GM18498 (cell line): ENCODE results near the gene NPAS3.

Experiments used
- ATAC-seq: cut with Tn5 transposase; IDR thresholded peaks from one replicate; pipeline ENCODE4 v1.9.1; 2021; ENCODE audit warnings: mild to moderate bottlenecking, moderate library complexity; ENCODE audit not compliant: unreplicated experiment

The NPAS3 gene

DNA sequence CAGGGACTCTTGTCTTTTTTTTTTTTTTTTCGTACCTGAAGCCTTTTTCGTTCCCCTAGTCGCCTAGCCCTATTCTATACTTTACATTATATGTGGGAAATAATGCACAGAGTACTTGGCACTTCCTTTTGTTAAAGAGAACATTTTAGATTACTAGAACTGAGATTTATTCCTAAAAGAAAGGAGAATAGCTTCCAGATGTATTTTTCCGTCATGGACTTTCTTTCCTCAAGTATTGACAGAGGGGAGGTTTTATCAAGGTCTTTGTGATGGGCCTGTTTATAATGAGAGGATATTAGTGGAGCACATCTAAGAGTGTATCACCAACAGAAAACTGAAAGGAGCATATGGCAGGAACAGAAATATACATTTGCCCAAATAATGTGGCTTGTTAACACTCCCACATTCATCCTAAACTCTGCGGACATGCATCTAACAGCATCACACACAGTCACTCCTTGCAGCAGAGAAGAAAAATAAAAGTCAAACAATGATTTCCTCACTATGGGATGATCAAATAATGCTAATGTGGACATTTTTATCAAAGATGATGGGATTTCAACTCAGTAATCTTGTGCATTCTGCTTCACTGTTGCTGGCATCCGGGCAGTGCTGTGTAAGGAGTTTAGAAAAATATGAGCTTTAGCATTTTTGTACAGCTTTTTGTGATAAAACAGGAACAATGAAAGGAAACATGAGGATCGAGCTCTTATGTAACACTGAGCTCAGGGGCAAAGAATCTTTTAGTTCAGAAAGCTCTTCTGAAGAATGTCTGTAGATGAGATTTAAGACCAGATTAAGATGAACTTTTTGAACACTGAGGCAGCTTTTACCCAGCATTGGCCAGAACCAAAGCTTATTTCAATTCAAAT, 829.1 kb downstream of the NPAS3 start:
- no peak for ATAC-seq

DNA sequence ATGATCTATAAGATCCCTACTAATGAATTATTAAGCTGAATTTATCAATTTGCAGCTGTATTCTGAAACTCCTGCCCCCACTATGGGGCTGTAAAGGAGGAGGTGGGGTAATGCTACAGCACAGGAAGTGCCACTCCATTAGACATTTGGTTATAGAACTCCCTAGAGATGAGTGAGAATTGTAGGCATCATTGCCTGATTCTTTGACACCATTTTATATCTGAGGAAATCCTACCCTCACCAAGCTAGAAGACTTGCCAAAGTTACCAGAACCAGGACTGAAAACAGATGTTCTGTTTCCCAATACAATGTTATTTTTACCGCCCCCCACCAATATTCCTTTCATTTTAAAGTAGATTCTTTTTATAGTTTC, 829.8 kb downstream of the NPAS3 start:
- ATAC-seq: no peak

DNA sequence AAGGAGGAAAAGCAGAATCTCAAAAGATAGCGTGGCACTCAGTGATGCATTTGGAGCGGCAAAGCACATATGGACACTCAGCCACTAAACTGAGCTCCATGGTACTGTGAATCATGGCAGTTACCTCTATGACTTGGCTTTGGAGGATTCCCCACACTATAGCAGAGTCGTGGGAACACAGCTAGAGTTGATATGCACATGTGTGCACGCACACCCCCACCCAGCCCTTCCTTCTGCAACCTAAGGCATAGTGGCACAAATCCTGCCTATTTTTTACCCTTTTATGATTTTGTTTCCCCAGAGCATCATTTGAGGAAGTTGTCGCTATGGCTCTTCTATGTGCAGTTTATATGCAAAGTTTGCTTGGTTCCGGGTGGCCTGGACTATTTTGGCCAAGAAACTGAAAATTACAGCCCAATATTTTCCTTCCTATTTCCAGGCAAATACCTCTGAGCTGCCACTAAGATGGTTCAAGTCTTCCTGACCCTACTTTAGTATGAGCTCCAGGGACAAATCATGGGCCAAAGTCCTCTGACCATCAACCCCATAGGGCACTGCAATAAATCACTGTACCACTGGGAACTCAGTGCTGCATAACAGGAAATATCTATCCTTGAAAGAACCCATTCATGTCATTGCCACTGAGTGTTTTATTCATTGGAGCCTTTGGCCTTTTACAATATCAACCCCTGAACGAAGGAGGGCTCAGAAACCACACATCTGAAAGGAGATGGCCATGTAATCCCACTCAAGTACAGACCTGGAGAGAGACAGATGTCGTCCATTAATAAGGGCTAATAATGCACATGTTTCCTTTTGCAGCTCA, 834.7 kb downstream of the NPAS3 start:
- no peak for ATAC-seq

DNA sequence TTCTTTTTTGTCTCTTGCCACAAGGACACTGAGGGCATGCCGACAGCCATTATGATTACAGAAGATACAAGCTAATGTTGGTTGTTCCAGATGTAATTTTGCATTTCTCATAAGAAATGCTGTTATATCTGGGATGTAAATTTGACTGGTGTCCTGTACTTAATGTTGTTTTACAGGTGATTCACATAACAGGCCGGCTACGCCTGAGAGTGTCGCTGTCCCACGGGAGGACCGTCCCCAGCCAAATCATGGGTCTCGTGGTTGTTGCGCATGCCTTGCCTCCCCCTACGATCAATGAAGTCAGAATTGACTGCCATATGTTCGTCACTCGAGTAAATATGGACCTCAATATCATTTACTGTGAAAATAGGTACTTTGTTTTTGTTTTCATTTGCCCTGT, 835.5 kb downstream of the NPAS3 start:
- no peak for ATAC-seq

DNA sequence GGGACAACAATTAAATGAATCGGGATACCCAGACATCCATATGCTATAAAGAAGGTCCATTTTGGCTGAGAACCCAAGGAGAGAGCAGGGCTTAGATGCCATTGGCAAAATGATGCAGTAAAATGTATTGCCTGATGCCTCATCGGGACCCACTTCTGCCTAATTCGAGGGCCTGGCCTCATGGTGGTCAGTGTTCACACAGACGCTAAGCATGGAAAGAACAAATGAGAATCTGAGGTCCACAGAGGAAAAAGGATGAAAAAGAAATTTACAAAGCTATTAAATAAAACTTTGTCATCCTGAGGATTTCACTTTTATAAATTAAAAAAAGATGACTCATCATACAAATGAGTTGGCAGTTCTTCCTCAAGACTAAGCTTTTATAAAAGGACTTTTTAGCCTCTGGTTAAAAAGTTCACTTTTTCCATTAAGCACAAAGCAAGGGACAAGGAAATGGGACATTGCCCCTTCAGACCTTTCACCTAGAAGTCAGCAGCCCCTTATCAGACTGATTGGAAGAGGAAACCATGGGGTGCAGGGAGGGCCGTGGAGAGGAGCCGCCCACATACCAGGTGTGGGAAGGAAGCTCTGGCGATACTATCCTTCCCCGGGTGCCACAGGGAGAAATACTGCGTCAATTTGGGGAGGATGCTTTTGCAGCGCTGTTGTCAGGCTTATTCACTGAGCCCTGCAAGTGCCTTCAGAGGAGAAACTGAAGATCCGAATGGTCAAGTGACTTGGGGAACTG, 836.2 kb downstream of the NPAS3 start:
- no peak for ATAC-seq

DNA sequence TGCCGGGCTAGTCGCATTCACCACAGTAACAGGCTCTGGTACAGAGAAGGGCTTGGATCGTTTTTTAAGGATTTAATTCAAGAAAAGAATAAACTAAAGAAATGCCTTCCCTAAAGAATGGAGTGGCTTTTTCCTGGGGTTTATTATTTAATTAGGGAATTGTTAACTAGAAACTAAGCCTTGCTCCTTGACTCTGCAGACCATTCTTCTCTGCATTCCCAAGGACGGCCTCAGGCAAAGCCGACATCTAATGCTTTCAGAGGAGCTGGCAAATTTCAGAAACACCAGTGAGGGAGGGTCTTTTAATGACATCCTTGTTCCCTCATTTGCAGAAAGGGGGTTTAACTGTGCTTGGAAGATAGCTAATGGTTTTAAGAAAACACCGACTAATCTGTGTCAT, 838.2 kb downstream of the NPAS3 start:
- ATAC-seq: no peak

DNA sequence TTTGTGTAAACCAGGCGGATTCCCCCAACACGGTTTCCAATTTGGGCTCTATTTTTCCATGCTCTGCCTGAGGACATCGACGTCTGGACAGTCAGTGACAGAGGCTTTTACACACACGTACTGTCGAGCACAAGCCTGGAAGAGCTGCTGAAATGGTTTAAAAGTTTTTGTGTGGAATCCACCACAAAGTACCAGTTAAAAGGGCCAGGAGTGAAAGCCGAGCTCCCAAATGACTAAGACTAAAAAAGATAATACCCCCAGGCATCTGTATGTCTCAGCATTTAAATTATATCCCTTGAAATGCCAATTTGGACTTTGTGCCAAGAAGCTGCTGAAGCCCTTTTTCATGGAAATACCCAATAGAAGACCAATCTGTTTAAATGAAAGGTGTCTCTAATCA, 839.0 kb downstream of the NPAS3 start:
- no peak for ATAC-seq

DNA sequence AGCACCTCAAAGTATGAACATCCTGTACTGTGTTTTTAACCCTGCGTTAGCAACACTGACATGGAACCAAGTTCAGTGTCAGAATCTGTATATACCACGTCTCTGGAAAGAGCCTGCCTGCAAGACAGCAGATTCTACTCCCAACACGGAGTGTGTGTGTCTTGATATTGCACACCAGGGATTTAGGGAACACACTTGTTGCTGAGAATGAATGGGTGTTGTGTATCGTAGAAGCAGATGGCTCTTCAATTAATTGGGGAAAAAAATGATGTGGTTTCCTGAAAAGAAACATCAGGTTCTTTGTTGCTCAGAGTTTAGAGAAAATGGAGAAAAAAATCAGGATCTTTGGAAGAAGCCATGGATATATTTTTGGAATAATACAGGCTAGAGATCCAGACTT, 841.4 kb downstream of the NPAS3 start:
- ATAC-seq: no peak

DNA sequence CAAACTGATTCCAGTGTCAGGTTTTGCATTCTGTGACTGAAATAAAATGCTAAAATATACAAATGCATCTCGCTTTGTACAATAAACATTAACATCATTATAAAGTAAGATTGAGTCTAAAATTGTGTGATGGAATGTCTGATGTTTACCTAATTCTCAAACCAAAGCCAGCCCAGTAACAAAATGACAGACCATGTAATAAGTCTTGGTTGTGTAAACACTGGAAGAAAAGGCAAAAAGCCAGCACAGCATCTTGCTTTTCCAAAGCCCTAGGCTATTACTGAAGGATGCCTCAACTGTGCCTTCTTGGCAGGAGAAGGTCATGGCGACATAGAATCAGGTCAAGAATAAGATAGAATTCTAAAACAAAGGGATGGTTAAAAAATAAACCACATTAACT, 842.6 kb downstream of the NPAS3 start:
- ATAC-seq: no peak

DNA sequence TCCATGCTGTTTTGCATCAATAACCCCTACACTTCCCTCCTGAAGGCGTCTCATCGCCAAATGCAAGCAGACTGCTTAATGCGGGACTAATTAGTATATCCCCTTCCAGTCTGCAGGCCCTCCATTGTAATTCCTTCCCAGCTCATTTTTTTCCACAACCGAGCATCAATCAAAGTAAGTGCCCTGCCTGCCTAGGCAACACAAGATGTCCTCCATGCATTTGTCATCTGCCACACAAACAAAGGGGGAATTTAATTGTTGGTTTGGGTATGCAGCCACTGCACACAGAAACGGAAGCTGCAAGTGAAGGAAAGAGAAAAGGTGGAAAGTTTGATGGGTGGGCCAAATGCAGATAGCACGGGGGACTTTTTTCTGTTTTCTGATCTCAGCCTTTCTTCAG, 844.2 kb downstream of the NPAS3 start:
- ATAC-seq: no peak

DNA sequence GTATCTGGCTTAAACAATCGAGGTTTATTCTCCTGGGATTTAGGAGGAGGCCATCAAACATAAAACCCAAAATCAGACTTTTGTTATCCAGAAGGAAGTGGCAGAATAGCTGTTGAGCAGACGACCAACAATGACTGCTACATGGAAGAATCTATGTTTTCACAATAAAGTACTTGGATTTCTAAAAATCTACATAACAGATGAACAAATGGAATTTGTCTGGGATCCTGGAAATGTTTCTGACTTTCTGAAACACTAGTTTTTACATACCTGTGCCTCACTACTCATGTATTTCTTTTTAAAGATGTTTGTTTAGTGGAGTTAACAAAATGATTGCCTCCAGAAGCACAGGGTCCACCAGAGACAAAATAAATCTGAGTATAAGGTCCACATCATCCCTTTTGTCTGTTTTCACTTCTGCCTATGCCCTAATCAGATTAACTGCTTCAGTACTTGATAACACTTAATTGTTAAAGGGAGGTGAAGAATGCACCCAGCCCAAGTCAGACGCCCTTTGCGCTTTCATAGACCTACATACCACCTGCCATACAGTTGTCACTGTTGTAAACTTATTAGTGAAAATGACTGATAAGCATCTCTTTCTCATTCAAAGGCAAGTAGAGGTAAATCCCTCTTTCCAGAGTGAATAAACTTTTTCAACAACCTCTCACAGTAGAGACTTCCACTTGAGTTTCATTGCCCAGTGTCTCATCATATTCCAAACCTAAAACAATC, 847.6 kb downstream of the NPAS3 start:
- ATAC-seq: no peak

DNA sequence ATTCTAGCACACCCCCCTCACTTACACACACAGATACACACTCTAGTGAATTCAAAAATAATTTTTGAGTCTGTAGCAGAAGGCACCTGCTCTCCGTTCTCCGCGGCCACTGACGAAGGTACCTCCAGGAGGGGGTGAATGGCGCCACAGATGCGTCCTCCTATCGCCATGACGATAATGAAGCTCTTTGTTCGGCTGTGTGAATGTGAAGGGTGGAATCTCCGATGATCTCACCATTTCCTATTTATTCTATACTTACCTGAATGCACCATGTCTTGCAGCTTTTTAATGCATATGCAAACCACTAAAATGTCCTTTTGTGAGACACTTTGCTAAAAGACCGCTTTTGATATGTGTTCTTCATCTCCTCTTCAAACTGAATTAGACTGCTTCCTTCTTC, 849.5 kb downstream of the NPAS3 start:
- ATAC-seq: no peak

DNA sequence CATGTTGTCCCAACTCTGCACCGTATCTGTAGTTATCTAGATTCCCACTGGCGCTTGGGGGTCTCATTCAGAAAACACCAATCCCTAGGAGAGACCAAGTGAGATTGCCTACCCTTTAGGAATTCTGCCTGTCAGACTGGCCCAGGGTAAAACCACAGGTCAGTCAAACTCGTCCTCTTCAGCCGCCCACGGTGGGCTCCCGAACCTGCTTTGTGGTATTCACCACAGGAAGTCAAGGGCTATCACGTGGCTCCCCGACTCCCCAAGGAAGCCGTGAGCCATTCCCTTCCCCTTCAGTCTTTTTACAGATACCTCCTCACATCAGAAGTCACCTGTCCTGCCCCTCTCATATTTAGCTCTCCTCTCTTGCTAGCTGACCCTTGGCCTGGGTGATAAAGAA, 852.3 kb downstream of the NPAS3 start:
- no peak for ATAC-seq

DNA sequence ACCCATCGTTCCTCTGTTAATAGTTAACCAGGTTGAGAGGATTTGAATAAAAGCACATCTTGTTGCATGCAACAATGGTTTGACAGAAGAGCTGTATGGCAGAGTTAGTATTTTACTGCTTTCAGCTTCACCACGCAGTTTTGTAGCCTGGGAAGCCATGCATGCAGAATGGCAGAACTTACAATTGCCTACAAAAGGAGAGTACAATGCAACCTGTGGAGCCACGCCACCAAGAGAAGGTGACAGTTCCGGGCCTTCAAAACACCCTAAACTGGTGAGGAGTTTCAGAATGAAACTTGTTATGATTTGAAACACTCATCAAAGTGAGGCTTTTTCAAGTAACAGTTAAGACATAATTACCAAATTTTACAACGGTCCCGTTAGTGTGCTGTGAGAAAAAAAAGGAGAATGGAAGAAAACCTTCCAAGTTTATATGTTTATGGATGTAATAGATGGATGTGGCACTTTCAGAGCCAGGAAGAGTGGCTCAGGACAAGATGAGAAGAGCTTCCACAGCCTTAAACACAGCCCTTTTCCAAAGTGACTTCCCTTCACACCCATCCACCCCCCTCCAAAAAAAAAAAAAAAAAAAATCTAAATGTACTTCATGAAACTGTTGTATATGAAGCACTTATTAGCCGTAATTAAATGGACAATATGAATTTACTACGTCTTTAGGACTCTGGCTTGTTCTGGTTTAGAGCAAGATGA, 853.5 kb downstream of the NPAS3 start:
- peak; percentile 66 for ATAC-seq

DNA sequence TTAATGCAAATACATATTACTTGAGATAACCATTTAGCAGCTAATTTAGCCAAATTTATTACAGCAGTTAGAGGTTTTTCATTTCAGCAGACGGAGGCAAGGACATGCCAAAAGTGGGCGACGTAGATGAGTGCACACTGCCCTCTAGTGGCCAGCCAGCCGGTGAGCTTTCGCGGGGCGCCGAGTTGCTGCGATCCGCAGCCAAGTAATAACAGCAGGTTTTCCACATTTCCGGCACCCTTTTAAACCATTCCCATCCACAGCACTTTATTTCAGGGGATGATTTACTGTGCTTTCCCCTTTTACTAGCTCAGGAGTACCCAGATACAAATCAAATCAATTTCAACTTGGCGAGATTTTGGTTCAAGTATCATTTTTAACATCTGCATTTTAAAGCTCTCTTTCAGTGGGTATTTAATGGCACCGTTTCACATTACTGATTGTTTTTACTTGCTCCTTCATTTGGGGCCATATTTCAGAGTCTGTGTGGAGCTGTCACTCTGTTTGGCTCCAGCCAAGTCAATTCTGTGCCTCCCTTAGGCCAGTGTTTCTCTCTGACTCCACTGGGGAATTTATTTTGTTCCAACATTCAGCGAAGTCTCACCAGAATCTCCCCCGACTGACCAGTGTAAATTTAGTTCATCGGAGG, 854.2 kb downstream of the NPAS3 start:
- peak; percentile 60 for ATAC-seq

DNA sequence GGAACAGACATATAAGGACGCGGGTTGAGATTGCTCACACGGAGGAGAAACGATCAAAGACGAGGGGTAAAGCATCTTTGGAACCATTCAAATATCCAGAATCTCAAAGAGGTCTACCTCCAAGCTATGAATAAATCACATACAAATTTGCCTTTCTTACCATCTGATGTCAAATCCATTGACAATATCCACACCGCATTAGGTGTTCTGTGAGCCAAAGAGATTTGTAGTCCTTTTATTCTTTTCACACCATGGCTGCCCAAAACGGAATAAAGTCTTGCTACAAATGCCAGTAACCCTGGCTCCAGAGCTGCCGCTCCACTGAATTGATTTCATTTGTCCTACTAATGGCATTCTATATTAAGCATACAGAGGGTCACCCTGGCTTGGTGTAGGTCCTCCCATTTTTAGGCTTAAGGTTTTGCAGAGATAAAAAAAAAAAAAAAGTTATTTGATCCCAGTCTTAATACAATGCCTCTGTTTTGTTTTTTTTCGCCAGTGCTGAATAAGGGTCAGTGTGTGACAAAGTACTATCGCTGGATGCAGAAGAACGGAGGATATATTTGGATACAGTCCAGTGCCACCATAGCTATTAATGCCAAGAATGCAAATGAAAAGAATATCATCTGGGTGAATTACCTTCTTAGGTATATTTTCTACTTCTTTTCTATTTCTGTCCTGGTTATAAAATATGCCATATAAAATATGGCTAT, 854.9 kb downstream of the NPAS3 start:
- ATAC-seq: no peak

DNA sequence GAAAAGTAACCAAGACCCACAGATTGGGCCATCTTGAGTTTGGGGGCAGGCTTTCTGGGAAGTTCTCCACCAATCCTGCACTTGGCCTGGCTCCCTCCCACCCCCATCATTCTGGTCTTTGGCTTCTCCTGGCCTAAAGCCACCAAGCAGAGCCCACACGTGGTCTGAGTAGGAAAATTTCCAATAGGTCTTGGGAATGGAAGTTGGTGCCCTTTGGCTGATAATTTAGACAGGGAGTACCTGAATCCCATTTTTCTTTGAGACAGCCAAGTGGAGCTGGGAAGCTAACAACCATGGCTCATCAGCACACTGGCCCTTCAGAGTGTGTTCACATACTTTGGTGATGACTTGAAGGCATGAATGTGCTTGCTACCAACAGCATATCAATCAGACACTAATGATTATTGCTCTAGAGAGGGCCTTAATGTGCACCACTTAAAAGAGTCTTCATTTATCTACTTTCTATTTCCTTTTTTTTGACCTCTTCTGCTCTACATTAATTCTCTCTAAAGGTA, 856.2 kb downstream of the NPAS3 start:
- no peak for ATAC-seq

DNA sequence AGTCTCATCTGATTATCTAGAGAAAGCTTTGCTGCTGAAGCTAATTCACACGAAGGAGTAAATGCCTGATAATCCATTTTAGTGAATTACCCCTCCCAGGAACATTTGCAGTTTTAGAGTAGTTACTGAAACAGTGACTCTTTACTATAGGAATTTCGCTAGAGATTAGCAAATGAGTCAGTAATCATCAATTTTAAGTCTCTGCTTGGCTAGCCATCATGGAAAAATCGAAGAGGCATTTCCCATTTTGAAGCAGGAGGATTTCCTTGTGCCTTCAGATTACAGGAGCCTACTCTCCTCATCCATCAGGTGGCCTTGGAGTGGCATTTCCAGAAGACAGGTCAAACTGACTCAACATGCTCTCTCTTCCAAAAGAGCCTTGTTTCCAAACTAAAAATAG, 857.7 kb downstream of the NPAS3 start:
- ATAC-seq: no peak
